K562 treated with DMSO at 1 percent for 4 hours (cell line): ENCODE measurements around the gene POMC. TPM values are rescaled to one million over a fixed set of nuclear protein-coding genes. Genes with fewer than 3 reads are reported as not detected.

Experiments
- total RNA-seq: library from RNA; unstranded; fragments of 300-600 nt; gene quantifications from 2 replicates; pipeline ENCODE4 v1.2.3, GENCODE V29; 2022; ENCODE audit not compliant: insufficient read depth

POMC gene
- not detected in 2 replicates for total RNA-seq

DNA sequence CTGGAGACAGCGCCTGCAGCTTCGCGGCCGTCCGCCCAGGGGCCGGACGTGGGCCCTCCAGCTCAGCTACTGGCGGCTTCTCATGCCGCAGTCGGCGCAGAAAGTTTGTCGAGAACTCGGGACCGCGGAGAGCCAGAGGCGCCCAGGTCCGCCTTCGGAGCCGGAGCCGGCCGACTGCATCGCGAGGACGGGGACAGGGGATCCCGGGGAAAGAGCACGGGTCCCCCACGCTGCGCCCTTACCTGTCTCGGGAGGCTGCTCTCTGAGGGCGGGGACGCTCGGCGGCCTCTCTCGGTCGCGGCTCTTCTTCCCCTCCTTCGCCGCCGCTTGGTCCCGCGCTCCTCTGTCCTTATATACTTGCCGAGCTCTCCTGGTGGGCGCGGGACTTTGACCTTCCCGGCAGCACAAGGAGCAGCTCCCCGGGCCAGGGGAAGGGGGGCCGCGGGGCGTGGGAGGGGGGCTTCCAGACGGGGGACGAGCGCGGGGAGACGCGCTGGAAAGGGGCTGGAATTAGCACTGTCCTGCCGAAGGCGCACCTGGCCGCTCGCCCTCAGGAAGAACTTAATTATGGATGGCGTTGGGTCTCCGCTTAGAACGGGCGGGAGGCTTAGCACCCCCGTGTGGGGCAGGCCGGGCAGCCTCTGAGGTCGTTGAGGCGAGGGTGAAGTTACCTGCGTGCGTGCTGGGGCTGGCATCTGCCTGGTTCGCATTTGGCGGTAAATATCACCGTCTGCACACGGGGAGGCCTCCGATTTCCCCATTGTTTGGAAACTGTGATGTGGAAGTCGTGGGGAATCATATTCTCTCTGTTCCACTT, at the start of gene POMC:
POMC (minus strand) TSS at position 325 of the 817 bp plus-strand sequence. CDS start 3,808 bp downstream, outside the sequence.

Other genes starting within 250 kb of the POMC start
- gene ADCY3, start 248.3 kb downstream of the POMC start, total RNA-seq = 15.7 and 24.0 TPM in 2 replicates
- gene DNAJC27, start 196.6 kb downstream of the POMC start, total RNA-seq = 0.55 and 1.7 TPM in 2 replicates
- not detected in 2 replicates for gene EFR3B, start 126.5 kb downstream of the POMC start, total RNA-seq
- 3.6 and 5.2 TPM in 2 replicates for gene DNMT3A, start 173.3 kb upstream of the POMC start, total RNA-seq